ENCODE measurements around the gene RPP14. TPM values are rescaled to one million over a fixed set of nuclear protein-coding genes. Genes with fewer than 3 reads are reported as not detected.

Gene RPP14
- total and polyA plus RNA-seq, 10 of the 15 experiments (the other 5 are each of a cell fraction or from before 2014, with no cell fraction given): 9.1 to 21.2 (median 12.7) TPM

DNA sequence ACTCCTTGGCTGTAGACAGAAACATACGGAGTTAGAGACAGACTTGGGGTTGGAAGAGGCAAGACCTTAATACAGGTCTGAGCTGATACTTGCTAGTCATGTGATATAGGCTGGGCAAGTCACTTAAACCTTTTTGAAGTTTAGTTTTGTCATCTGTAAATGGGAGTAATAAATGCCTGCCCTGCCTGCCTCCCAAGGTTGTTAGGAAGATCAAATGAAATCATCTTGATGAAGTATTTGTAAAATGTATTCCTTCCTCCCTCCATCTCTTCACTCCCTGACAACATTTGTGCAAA is 29.6 kb downstream of the RPP14 start:
- H3K4me3 ChIP-seq: 0 out of 2 replicates have a peak overlapping the region, but pooled peaks have one; percentile 93
- in situ Hi-C loops (cut with MboI) (no loop called here), intact Hi-C loops (cut with micrococcal nuclease; ENCODE audit: unreplicated experiment) (loop anchor here (1.0 kb wide), 1 partner anchor 14 kb away; no protein-coding TSS in a partner anchor)
- H3K4me2 ChIP-seq (ENCODE audit: control insufficient read depth, insufficient read depth): peak overlapping the region; percentile 82
- FAIRE-seq: no peak
- H4K20me1 ChIP-seq (ENCODE audit: control insufficient read depth, insufficient read depth): no peaks in the 10 kb centered on the region
- ATAC-seq: no peak
- ChIA-PET POLR2A (interaction anchor here (0.7 to 12.4 kb wide), 4 partner anchors 11 to 134 kb away, joined by 3 to 221 read pairs (median 4); no protein-coding TSS in a partner anchor), SMC1A (ENCODE audit: uncharacterized antibody, unreplicated experiment) (interaction anchor here (0.8 to 13.1 kb wide), 11 partner anchors 12 to 156 kb away, joined by 3 to 324 read pairs (median 19); partner anchors contain the start of genes HTD2, KCTD6 and RPP14), CTCF (interaction anchor here (0.6 to 8.9 kb wide), 18 partner anchors 8 to 203 kb away, joined by 3 to 204 read pairs (median 6); partner anchors contain the start of genes HTD2 and RPP14), RAD21 (ENCODE audit: unreplicated experiment) (interaction anchor here (1.0 to 7.5 kb wide), 17 partner anchors 10 to 194 kb away, joined by 3 to 149 read pairs (median 4); partner anchors contain the start of genes HTD2 and KCTD6)
- no peak overlapping the region; the same call in 1 of the 2 replicates for H3K9ac ChIP-seq (ENCODE audit: control insufficient read depth, insufficient read depth, low read length)
- TF ChIP-seq RAD51 (IDR thresholded peaks at IDR 0.05) (peak; percentile 30; the same call in 1 of the 2 replicates), DPF2 (IDR thresholded peaks at IDR 0.05) (no peak)
- no peaks in the 10 kb centered on the region for H3K27me3 ChIP-seq (replicated peaks in 1 of 2; ENCODE audit: control insufficient read depth in 2 of 2, insufficient read depth in 2 of 2, low read length in 1 of 2)
- no peaks in the 10 kb centered on the region for H3K36me3 ChIP-seq (ENCODE audit: control insufficient read depth in 2 of 2, insufficient read depth in 2 of 2, low read length in 1 of 2)
- H3K9me3 ChIP-seq (replicated peaks; ENCODE audit: control insufficient read depth, insufficient read depth, low read length): no peaks in the 10 kb centered on the region; the same call in 2 of the 3 replicates
- BruUV-seq (replicated peaks): no TSS peak
- DNase-seq (ENCODE audit: low read depth, low spot score): no peak
- H3K27ac ChIP-seq (ENCODE audit: control insufficient read depth, insufficient read depth): 0 out of 2 replicates have a peak overlapping the region, but pooled peaks have one; percentile 9
- peak overlapping the region; percentile 41; the same call in 1 of the 2 replicates for H2AFZ ChIP-seq (ENCODE audit: control insufficient read depth, low read depth, low read length)
- WGBS (ENCODE audit: insufficient coverage, insufficient replicate concordance, low lambda C conversion rate, missing lambda C conversion rate): 6% methylated on average over 1 of the region's 1 CpG
- H3K4me1 ChIP-seq (ENCODE audit: control insufficient read depth, insufficient read depth, low read length): peaks cover 10% of the 10 kb centered on the region; the same call in 1 of the 2 replicates
- peaks cover 10% of the 10 kb centered on the region for H3K79me2 ChIP-seq (ENCODE audit: control insufficient read depth, insufficient read depth, low read length)

DNA sequence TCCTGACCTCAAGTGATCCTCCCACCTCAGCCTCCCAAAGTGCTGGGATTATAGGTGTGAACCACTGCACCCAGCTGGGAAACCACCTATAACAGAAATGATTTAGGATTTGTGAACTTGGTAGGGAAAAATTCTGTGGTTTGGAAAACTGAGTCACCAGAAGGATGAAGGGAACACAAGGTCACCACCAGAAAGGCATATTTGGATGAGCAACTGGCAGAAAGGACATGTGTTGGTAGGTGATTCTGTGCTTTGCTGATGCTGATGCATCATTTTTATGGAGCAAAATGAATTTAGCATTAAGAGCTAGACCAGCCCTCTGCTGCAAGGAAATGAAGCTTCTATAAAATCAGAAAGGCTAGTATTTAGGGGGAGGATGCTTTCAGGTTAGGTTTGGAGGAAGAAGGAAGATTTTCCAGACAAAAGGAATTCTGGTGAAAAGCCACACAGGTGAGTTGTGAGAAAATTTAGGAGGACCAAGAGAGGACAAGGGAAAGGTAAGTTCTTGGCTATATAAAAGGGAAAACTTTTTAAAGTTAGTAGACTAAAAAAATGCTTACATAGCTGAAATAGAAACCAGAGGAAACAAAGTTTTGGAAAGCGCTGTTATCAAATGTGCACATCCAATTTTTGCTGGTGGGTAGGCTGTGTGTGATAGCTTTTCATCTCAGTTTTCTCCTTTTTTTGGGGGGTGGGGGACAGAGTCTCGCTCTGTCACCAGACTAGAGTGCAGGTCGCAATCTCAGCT is 30.3 kb downstream of the RPP14 start:
- Histone ChIP-seq H3K27ac (ENCODE audit: control insufficient read depth, insufficient read depth) (no peak overlapping the region), H2AFZ (ENCODE audit: control insufficient read depth, low read depth, low read length) (no peak overlapping the region), H3K4me2 (ENCODE audit: control insufficient read depth, insufficient read depth) (no peak overlapping the region), H3K27me3 (replicated peaks in 1 of 2; ENCODE audit: control insufficient read depth in 2 of 2, insufficient read depth in 2 of 2, low read length in 1 of 2) (no peaks in the 10 kb centered on the region), H3K9ac (ENCODE audit: control insufficient read depth, insufficient read depth, low read length) (no peak overlapping the region), H3K36me3 (ENCODE audit: control insufficient read depth in 2 of 2, insufficient read depth in 2 of 2, low read length in 1 of 2) (no peaks in the 10 kb centered on the region), H3K79me2 (ENCODE audit: control insufficient read depth, insufficient read depth, low read length) (peaks cover 10% of the 10 kb centered on the region), H4K20me1 (ENCODE audit: control insufficient read depth, insufficient read depth) (no peaks in the 10 kb centered on the region), H3K4me3 (no peak overlapping the region), H3K9me3 (replicated peaks; ENCODE audit: control insufficient read depth, insufficient read depth, low read length) (no peaks in the 10 kb centered on the region; the same call in 2 of the 3 replicates), H3K4me1 (ENCODE audit: control insufficient read depth, insufficient read depth, low read length) (peaks cover 10% of the 10 kb centered on the region; the same call in 1 of the 2 replicates)
- intact Hi-C loops (cut with micrococcal nuclease; ENCODE audit: unreplicated experiment): no loop called here
- POLR2A ChIA-PET: interaction anchor here (0.6 to 12.4 kb wide), 8 partner anchors 11 to 135 kb away, joined by 3 to 221 read pairs (median 4); no protein-coding TSS in a partner anchor
- FAIRE-seq (no peak), DNase-seq (ENCODE audit: low read depth, low spot score) (no peak), ATAC-seq (no peak)
- no TSS peak for BruUV-seq (replicated peaks)
- SMC1A ChIA-PET (ENCODE audit: uncharacterized antibody, unreplicated experiment): interaction anchor here (0.7 to 13.1 kb wide), 12 partner anchors 12 to 156 kb away, joined by 3 to 324 read pairs (median 12); partner anchors contain the start of genes HTD2, KCTD6 and RPP14
- CTCF ChIA-PET: interaction anchor here (0.8 to 8.9 kb wide), 19 partner anchors 7 to 195 kb away, joined by 3 to 204 read pairs (median 5); partner anchors contain the start of genes HTD2 and RPP14
- WGBS (ENCODE audit: insufficient coverage, insufficient replicate concordance, low lambda C conversion rate, missing lambda C conversion rate): 92% methylated on average over 3 of the region's 3 CpGs
- in situ Hi-C loops (cut with MboI): no loop called here
- RAD21 ChIA-PET (ENCODE audit: unreplicated experiment): interaction anchor here (0.6 to 7.5 kb wide), 15 partner anchors 11 to 193 kb away, joined by 3 to 149 read pairs (median 4); partner anchors contain the start of genes HTD2 and KCTD6
- TF ChIP-seq HDAC6 (IDR thresholded peaks at IDR 0.05; ENCODE audit: unreplicated experiment): no peak
- TF ChIP-seq, protein P1, sequence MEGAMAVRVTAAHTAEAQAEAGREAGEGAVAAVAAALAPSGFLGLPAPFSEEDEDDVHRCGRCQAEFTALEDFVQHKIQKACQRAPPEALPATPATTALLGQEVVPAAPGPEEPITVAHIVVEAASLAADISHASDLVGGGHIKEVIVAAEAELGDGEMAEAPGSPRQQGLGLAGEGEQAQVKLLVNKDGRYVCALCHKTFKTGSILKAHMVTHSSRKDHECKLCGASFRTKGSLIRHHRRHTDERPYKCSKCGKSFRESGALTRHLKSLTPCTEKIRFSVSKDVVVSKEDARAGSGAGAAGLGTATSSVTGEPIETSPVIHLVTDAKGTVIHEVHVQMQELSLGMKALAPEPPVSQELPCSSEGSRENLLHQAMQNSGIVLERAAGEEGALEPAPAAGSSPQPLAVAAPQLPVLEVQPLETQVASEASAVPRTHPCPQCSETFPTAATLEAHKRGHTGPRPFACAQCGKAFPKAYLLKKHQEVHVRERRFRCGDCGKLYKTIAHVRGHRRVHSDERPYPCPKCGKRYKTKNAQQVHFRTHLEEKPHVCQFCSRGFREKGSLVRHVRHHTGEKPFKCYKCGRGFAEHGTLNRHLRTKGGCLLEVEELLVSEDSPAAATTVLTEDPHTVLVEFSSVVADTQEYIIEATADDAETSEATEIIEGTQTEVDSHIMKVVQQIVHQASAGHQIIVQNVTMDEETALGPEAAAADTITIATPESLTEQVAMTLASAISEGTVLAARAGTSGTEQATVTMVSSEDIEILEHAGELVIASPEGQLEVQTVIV (IDR thresholded peaks at IDR 0.05; ENCODE audit: borderline replicate concordance, partially characterized antibody): no peak
- TF ChIP-seq IKZF2 (IDR thresholded peaks at IDR 0.05): 0 out of 4 replicates have a peak, but pooled peaks have one; percentile 10 to 18
- no peak for TF ChIP-seq ZNF274 (IDR thresholded peaks at IDR 0.05; ENCODE audit: insufficient read depth, insufficient read length)
- TF ChIP-seq, protein P2, sequence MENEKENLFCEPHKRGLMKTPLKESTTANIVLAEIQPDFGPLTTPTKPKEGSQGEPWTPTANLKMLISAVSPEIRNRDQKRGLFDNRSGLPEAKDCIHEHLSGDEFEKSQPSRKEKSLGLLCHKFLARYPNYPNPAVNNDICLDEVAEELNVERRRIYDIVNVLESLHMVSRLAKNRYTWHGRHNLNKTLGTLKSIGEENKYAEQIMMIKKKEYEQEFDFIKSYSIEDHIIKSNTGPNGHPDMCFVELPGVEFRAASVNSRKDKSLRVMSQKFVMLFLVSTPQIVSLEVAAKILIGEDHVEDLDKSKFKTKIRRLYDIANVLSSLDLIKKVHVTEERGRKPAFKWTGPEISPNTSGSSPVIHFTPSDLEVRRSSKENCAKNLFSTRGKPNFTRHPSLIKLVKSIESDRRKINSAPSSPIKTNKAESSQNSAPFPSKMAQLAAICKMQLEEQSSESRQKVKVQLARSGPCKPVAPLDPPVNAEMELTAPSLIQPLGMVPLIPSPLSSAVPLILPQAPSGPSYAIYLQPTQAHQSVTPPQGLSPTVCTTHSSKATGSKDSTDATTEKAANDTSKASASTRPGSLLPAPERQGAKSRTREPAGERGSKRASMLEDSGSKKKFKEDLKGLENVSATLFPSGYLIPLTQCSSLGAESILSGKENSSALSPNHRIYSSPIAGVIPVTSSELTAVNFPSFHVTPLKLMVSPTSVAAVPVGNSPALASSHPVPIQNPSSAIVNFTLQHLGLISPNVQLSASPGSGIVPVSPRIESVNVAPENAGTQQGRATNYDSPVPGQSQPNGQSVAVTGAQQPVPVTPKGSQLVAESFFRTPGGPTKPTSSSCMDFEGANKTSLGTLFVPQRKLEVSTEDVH (IDR thresholded peaks at IDR 0.05; ENCODE audit: low read depth, partially characterized antibody): no peak
- no peak for TF ChIP-seq SMAD5 (IDR thresholded peaks at IDR 0.05; ENCODE audit: low read depth)

Data from GM12878 (cell line).